Skeletal muscle satellite cell (primary cell): ENCODE results near the gene TRABD.
"Not testable (repeated sequence)": the region's sequence is repeated elsewhere in the genome, so short reads cannot be mapped to it uniquely, and the experiment has no call there.

Source experiments
- H3K27me3 ChIP-seq: 2 replicates; pipeline ENCODE4 v1.7.0; 2013; ENCODE audit warnings: low read length; ENCODE audit not compliant: control insufficient read depth, insufficient read depth
- H3K36me3 ChIP-seq: 2 replicates; pipeline ENCODE4 v1.7.0; 2013; ENCODE audit warnings: mild to moderate bottlenecking, control low read depth, low read length; ENCODE audit not compliant: insufficient read depth
- H3K4me1 ChIP-seq: 2 replicates; pipeline ENCODE4 v1.7.0; 2013; ENCODE audit warnings: low read length; ENCODE audit not compliant: control insufficient read depth, insufficient read depth
- H3K4me2 ChIP-seq: 2 replicates; pipeline ENCODE4 v1.7.0; 2013; ENCODE audit warnings: mild to moderate bottlenecking, low read length
- H3K4me3 ChIP-seq: 2 replicates; pipeline ENCODE4 v1.7.0; 2013; ENCODE audit warnings: low read length
- H3K9ac ChIP-seq: 2 replicates; pipeline ENCODE4 v1.7.0; 2013; ENCODE audit warnings: mild to moderate bottlenecking, low read depth, low read length, moderate library complexity
- H3K9me3 ChIP-seq: replicated peaks from 2 replicates; pipeline ENCODE4 v1.7.0; 2013; ENCODE audit warnings: mild to moderate bottlenecking, control low read depth, low read length

The TRABD gene

DNA sequence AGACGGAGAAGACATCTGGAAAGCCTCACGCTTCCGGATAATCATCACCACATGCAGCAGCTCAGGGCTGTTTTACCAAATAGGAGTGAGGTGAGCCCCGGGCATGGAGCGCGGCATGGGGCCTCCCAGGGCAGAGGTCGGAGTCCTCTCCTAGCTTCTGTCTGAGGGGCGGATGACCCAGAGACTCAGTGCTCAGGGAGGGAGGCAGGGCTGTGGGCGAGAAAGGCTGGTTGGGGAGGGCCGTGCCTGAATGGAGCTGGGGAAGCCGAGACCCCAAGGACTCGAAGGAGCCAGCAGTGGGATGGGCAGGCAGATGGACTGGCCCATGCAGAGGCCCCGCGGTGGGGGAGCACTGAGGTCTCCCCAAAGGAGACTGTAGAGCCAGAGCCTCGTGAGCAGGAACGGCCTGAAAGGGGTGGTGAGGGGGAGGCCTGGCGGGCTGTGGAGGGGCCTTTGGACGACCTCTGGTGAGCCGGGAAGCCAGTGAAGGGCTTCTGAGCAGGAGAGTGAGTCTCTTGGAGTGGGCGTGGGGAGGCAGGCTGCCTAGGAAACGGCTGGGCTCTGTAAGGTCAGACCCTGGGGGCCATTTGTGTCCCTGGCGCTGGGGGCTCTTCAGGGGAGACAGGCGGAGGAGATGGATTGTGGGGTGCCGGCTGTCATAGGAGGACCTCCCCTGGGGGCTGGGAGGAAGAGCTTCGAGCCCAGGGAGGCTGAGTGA, 39.8 kb upstream of the TRABD start:
- no peaks in the 10 kb centered on the region for H3K9me3 ChIP-seq
- H3K4me2 ChIP-seq, result no peak overlapping the region
- no peak overlapping the region for H3K9ac ChIP-seq
- H3K4me1 ChIP-seq, result no peaks in the 10 kb centered on the region
- no peaks in the 10 kb centered on the region for H3K36me3 ChIP-seq
- no peak overlapping the region for H3K4me3 ChIP-seq
- peaks cover 46% of the 10 kb centered on the region for H3K27me3 ChIP-seq

DNA sequence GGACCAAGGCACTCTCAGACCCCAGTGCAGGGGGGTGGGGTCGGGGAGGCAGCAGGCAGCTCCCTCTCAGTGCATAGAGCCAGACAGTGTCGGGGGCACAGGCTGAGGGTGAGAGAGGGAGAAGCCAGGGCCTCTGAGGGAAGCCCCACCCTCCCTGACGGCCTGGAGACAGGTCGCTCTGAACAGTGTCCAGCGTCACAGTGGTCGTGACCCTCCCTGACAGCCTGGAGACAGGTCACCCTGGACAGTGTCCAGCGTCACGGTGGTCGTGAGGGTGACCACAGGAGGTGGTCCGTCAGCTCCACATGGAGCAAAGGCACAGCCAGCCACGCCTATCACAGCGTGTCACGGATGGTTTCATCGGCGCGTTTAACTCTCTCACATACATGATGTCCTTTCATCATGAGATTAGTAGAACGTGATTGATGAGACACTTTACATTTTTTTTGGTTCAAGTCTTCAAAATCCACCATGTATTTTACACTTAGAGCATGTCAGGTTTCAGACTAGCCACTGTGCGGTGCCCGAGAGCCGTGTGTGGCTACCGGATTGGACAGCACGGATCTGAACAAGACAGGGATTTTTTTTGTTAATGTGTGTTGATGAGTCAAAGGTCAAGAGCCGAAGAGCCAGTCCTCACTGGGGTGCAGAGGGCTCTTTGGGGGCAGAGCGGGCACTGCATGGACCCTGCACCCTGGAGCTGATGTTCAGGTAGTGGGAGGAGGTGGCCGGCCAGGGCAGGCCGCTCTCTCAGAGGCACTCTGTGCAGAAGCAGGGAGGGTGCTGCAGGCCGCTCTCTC, 39.1 kb upstream of the TRABD start:
- H3K4me3 ChIP-seq, result no peak overlapping the region
- H3K4me1 ChIP-seq, result no peaks in the 10 kb centered on the region
- no peaks in the 10 kb centered on the region for H3K36me3 ChIP-seq
- H3K27me3 ChIP-seq, result peaks cover 46% of the 10 kb centered on the region
- H3K4me2 ChIP-seq, result no peak overlapping the region
- H3K9me3 ChIP-seq, result no peaks in the 10 kb centered on the region
- no peak overlapping the region for H3K9ac ChIP-seq

DNA sequence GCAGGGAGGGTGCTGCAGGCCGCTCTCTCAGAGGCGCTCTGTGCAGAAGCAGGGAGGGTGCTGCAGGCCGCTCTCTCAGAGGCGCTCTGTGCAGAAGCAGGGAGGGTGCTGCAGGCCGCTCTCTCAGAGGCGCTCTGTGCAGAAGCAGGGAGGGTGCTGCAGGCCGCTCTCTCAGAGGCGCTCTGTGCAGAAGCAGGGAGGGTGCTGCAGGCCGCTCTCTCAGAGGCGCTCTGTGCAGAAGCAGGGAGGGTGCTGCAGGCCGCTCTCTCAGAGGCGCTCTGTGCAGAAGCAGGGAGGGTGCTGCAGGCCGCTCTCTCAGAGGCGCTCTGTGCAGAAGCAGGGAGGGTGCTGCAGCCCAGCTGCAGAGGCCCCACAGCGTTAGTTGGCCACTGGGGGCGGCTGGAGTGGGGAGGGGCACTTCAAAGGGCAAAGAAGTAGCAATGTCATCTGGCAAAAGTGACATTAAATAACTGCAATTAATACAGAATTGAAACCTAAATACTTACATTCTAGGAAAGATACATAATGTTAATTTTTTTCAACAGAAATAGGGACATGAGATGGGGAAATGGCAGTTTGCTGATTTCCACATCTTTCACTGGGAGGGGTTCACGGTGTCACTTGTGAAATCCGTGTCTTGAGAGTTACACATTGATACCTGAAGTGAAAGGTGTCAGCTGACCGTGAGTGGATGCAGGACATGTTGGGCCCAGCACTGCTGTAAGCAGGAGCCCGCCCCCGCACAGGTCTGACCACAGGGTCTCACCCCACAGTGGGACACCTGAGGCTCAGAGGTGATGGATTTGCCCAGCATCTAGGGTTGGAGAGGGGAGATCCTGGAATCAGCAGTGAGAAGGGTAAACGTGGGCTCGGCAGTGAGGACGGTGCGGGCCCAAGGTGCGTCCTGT, 38.2 kb upstream of the TRABD start:
- H3K4me3 ChIP-seq, H3K9ac ChIP-seq, H3K4me2 ChIP-seq, H3K36me3 ChIP-seq, H3K9me3 ChIP-seq, H3K4me1 ChIP-seq: not testable (repeated sequence)
- H3K27me3 ChIP-seq, result peaks cover 45% of the 10 kb centered on the region

DNA sequence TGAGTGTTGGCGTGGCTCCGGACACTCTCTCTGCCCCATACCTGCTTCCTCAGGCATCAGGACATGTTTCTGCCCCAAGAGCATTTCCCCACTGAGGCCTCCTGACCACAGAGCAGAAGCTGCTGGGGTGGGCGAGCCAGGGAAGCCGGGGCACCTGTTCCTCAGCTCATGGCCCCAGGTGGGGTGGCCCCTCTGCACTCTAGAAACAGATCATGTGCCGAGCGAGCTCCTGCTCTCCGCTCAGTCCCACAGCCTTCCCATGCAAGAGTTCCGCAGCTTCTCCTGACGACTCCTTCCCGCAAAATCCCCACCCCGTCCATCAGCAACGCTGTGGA, 37.6 kb upstream of the TRABD start:
- H3K9me3 ChIP-seq, result no peaks in the 10 kb centered on the region
- H3K4me1 ChIP-seq, result no peaks in the 10 kb centered on the region
- H3K9ac ChIP-seq, result no peak overlapping the region
- no peaks in the 10 kb centered on the region for H3K36me3 ChIP-seq
- peaks cover 45% of the 10 kb centered on the region for H3K27me3 ChIP-seq
- no peak overlapping the region for H3K4me3 ChIP-seq
- H3K4me2 ChIP-seq, result no peak overlapping the region

DNA sequence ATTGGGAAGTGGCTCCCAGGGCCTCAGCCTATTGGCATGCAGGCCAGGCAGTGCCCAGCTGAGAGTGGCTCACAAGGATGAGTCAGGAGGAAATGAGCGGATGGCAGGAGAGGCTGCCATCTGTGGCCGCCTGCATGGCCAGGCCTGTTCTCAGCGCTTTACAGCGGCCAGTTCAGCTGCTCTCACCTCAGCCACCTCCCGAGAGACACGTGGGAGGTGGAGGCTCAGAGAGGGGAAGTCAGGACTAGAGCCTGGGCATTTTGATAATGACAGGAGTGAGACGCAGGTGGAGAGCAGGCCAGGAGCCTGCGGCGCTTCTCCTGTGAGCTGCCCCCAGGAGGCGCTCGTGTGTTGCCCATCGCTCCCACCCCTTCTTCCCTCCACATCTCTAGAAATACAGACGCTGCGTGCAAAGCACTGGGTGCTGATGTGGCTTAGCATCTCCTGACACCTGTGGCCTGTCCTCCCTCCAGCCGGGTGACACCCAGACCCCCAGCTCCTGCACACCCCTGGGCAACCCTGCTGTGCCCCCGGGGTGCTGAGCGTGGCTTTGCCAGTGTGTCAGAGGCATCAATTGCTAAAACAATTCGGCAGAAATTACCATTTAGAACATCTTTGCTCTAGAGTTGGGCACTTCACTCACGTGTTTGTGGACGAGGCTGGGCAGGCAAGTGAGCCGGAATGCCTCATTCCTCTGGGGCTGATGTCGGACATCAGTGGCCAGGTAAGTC, 36.6 kb upstream of the TRABD start:
- Histone ChIP-seq H3K4me1 (no peaks in the 10 kb centered on the region), H3K4me2 (peak overlapping the region; percentile 76), H3K9me3 (no peaks in the 10 kb centered on the region), H3K4me3 (peak overlapping the region; percentile 50), H3K27me3 (peaks cover 44% of the 10 kb centered on the region), H3K36me3 (no peaks in the 10 kb centered on the region), H3K9ac (no peak overlapping the region)

DNA sequence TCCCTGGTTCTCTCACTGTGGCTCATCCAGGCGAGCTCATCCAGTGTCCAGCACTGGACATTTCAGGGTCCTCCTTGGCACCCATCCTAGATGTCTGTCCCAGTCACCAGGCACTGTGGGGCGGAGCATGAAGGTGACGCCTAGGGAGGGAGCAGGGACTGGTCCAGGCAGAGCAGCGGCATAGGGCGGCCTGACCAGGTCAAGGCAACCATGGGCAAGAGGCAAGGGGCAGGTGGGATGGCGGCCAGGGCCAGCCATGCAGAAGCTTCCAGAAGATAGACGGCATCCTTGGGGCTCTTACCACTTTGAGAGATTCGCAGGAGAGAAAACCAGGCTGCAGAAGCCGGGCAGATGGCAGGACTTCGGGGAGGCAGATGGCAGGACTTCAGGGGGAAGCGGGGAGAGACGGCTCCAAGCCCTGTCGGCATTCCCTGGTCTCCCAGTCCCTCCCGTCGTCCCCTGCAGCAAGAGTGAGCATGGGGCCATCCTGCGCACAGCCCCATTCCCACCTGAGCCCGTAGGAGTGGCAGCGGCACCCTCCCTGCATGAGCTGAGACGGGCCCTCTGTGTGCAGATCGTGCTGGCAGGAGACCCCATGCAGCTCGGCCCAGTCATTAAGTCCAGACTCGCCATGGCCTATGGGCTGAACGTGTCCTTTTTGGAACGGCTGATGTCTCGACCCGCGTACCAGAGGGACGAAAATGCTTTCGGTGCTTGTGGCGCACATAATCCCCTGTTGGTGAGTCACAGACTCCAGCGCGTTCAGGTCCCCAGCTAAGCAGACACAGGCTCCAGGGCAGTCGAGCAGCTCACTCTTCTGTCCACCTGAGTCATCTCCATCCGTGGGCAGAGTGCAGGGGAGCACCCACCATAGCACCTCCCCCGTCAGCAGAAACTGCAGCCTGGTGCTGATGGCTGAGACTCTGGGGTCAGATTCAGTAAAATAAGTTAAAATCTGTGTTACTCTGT, 35.3 kb upstream of the TRABD start:
- Histone ChIP-seq H3K27me3 (peaks cover 39% of the 10 kb centered on the region), H3K4me1 (no peaks in the 10 kb centered on the region), H3K4me3 (no peak overlapping the region), H3K4me2 (no peak overlapping the region), H3K9ac (no peak overlapping the region), H3K9me3 (no peaks in the 10 kb centered on the region), H3K36me3 (no peaks in the 10 kb centered on the region)

DNA sequence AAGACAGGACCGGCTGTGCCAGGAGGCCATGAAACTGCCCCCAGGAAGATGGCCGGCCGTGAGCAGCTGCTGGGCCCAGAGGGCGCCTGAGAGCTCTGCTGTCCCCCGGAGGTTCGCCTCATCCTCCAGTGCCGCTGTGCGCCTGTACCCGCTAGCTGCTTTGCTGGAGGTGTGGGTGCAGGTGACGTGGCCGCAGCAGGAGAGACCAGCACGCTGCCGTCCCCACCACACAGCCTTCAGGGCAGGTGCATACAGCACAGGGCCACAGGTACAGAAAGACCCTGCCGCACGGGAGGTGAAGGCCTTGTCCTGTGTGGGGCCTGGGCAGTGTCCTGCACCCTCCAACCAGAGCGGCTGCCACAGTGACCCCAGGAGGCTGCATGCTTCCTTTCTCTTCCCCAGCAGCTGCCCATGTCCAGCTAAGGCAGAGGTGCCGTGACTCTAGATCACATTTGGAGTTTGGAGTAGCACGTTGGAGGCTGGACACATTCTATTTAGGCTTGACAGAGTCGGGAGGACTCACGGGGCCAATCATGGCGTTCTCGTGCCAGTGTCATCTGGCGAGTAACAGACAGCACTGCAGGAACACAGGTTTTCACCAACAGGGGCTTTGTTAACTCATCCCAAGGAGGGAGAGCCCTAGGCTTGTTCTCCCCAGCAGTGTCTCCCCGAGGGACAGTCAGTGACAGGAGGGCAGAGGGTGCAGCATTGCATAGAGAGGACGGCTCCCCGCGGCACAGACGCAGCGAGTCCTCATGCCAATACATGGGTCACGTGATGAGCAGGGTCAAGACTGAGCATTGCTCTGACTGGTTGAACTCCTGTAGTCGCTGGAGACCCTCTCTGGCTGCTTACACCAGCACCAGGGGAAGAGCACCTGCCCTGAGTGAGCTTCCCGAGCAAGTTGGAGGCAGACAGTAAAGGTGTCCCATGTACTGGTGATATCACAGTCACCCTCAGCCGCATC, 33.9 kb upstream of the TRABD start:
- H3K4me2 ChIP-seq, result no peak overlapping the region
- H3K9me3 ChIP-seq, result no peaks in the 10 kb centered on the region
- H3K27me3 ChIP-seq, result peaks cover 40% of the 10 kb centered on the region
- no peak overlapping the region for H3K9ac ChIP-seq
- H3K4me1 ChIP-seq, result no peaks in the 10 kb centered on the region
- H3K4me3 ChIP-seq, result no peak overlapping the region
- no peaks in the 10 kb centered on the region for H3K36me3 ChIP-seq

DNA sequence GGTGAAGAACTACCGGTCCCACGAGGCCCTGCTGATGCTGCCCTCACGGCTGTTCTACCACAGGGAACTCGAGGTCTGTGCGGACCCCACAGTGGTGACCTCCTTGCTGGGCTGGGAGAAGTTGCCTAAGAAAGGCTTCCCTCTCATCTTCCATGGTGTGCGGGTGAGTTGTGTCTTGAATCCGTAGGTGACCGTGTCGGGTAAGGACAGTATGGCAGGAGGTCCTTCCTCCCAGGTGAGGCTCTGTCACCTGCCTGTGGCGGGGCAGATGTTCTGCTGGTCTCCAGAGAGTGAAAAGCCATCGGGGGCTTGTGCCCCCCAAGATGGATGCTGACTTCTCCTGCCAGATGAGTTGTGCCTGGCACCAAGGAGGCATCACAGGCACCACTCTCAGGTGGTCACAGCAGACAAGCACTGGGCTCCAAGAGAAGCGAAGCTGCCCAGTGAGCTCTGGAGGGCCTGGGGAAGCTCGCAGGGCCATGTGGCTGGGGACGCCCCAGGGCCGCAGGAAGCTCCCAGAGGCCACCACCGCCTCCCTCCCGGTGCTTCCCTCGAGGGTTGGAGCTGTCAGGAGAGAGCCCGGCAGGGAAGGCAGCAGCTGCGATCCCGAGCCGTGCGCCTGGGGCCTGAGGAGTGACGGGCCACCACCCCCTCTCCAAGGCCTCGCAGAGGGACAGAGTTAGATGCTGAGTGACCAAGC, 32.5 kb upstream of the TRABD start:
- Histone ChIP-seq H3K4me2 (no peak overlapping the region), H3K9me3 (no peaks in the 10 kb centered on the region), H3K9ac (no peak overlapping the region)

DNA sequence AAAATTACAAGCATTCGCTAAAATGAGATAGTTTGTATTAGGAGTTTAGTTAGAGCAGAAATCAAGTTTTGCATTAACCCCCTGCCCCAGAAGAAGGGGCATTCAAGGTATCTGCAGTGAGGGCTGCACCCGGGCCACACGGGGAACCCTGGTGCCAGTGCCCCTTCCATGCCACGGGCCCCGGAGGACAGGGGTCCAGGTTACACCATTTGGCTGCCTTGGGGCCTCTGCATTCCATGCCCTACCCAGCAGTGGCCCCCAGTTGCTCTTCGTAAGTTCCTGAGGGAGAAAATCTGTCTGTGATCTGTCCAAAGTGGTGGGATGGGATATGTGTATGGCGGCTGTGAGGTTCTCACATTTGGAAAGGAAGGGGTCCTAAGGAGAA, 32.0 kb upstream of the TRABD start:
- Histone ChIP-seq H3K4me3 (no peak overlapping the region), H3K4me2 (no peak overlapping the region), H3K4me1 (no peaks in the 10 kb centered on the region), H3K9me3 (no peaks in the 10 kb centered on the region), H3K36me3 (no peaks in the 10 kb centered on the region), H3K27me3 (peaks cover 59% of the 10 kb centered on the region), H3K9ac (no peak overlapping the region)

More for the DNA sequence above, 32.5 kb upstream of the TRABD start:
- Histone ChIP-seq H3K27me3 (peaks cover 53% of the 10 kb centered on the region), H3K36me3 (no peaks in the 10 kb centered on the region), H3K4me3 (no peak overlapping the region), H3K4me1 (no peaks in the 10 kb centered on the region)
